NCI-H1694 (cell line): ENCODE results near the gene DNAJC4.

ENCODE experiments used
- DNase-seq: peaks from one replicate; lab custom pipeline; 2025; lab: John Stamatoyannopoulos, UW

Gene DNAJC4

GRCh38 chr11:64278576-64279190, 48.3 kb downstream of the DNAJC4 start:
- DNase-seq: no peak

DNA sequence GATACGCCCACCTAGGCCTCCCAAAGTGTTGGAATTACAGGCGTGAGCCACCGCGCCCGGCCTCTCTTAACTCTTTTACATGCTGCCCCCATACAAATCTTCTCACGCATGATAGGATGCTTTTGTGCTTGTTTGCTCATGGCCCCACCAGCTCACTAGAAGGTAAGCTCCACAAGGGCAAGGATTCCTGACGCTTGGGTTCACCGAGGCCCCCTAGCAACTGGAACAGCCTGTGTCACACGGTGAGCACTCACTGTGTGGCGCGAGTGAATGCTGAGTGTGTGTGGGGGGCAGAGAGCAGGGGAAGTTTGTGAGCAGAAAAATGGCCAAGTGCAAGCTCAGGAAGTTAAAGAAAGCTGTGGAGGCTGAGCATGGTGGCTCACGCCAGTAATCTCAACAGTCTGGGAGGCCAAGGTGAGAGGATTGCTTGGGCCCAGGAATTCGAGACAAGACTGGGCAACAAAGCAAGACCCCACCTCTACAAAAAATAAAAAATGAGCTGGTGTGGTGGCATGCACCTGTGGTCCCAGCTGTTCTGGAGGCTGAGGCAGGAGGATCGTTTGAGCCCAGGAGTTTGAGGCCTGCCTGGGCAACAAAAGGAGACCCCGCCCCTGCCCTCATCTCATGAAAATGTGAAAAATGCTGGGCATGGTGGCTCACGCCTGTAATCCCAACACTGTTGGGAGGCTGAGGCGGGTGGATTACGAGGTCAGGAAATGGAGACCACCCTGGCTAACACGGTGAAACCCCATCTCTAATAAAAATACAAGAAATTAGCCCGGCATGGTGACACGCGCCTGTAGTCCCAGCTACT, 51.8 kb downstream of the DNAJC4 start:
- DNase-seq: no peak

DNA sequence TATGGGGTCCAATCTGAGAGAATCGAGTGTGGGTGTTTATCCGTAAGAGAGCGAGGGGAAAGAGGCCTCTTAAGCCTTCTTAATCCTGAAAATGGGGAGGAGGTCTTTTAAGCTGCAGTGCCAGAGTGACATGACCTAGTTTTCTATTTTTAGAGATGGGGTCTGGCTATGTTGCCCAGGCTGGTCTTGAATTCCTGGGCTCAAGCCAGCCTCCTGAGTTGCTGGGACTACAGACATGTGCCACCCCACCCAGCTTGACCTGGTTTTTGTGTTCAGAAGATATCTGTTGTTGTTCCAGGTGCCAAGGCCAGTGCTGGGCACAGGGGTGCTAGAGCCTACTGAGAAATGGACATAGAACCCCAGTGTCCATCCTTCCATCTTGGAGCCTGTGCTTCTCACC, 52.7 kb downstream of the DNAJC4 start:
- no peak for DNase-seq
